GM21367 (cell line): Measurements from ENCODE around the gene TP63.

Experiments used
- ATAC-seq: cut with Tn5 transposase; IDR thresholded peaks from one replicate; pipeline ENCODE4 v1.9.1; 2021; ENCODE audit not compliant: unreplicated experiment

The TP63 gene

DNA sequence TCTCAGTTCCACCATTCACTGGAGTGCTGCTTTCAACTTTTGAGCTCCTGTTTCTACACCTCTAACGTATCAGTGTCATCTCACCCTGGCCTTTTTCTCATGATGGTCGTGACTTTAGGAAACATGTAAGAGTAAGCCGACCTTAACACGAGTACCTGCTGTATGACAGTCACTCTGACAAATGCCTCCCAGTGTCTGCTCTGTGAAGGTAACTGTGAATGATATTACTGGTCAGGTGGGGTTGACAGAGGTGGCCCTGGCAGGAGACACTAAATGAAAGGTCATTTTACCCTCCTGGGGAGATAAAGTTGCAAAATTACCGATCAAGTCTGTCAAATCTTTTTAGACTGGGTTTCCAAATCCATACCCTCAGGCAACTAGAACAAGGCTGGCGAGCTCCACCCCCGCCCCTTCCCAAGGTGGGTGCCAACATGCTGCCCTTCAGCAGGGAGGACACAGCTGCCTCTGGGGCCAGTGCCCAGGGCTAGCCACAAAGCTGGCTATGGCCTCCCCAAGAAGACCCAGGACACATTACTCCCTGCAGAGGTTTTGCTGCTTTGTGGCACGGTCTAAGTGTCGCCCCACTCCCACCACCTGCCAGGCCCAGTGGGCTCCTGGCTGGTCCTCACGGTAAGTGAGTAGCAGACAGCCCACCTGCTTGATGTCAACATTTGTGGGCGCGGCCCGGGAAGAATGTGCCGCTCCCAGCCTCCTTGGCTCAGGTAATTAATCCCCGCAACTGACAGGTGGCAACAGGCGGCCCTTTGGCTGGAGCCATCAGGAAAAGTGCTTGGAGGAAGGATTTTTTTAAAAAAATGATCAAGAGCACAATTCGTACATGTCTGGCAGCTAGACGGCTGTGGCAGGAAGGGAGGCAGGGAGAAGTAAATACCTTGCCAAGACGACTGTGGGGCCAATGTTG, 211.8 kb downstream of the TP63 start:
- ATAC-seq, result no peak

DNA sequence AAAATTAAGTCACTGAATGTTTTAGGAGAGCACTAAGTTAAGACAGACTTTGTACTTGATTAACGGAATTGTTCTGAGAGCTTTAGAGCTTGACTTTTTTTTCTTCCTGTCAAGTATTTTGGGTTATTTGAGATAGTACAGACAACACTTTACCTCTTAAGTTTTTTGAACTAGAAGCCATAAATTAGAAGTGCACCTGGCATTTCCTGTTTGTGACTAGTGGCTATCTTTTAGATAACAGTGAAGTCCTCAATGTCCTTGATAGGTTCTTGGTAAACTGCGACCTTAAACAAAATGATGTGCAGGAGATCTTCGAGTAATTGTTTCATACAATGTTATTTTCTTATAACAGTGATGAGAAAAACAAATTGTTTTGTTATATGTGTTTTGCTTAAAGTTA, 213.9 kb downstream of the TP63 start:
- no peak for ATAC-seq

DNA sequence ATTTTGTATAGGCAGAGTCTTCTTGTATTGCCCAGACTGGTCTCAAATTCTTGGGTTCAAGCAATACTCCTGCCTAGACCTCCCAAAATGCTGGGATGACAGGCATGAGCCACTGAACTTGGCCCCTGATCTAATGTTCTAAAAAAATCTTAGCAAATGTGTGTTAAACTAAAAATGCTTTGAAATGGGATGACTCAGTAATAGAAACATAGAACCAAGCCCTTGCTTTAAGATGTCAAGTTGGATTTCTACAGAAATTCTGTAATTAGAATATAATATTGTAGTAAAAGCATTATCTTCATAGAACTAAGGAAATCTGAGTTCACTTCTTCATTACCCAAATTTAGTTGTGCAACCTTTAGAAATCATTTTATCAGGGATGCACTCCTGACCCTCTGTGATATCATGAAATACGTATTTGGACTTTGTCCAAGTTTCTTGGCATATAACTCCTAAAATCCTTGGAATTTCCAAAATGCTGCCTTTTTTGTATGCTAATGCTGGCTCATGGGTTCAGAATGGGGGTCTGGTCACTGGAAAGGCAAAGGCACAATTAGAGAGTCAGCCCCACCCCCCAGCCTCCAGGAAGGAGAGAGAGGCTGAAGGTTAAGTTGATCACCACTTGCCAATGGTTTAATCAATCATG, 217.3 kb downstream of the TP63 start:
- ATAC-seq, result no peak

DNA sequence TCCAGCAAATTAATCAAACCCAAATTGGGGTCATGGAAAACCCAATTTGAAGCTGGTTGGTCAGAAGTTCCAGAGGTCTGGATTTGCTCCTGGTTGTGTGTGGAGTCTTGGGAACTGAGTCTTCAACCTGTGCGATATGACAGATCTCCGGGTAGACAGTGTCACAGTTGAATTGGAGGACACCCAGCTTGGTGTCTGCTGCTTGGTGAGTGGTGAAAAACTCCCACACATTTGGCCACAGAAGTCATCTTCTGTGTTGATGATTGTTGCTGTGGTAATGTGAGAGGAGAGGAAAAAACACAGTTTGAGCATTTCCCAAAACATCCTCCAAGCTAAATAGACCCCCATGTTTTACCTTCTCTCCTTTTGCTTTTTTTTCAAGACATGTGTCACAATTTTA, 218.1 kb downstream of the TP63 start:
- no peak for ATAC-seq

DNA sequence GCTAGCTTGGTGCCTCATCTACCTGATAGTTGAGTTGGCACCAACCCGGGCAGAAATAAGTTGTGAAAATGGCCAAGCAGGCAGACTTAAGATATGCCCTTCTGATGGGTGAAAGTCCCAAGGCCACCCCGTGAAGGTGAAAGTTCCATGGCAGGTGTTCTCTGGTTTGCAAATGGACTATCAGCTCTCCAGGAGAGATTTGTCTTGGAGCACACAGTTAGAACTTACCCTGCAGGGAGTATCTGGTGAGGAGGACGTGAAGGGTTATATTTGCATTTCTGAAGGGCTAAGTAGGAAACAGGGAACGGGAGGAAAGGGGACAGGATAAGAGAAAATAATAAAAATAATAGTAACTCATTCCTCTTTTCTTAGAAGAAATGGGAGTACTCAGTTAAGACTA, 220.5 kb downstream of the TP63 start:
- no peak for ATAC-seq

DNA sequence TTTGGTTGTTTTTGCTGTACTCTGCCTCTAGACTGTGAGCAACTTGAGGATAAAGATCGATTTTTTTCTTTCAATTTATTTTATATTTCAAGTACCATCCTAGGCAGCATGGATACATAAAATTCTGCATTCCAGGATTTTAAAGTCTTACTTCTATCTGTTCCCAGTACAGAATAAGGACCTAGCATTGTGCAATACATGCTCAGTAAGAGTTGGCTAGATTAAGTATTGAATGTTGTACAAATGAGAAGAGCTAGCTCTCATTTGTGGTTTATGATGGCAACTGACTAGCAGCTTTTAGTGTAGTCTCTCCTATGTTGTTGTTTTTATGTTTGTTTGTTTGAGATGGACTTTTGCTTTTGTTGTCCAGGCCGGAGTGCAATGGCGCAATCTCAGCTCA, 222.7 kb downstream of the TP63 start:
- no peak for ATAC-seq

DNA sequence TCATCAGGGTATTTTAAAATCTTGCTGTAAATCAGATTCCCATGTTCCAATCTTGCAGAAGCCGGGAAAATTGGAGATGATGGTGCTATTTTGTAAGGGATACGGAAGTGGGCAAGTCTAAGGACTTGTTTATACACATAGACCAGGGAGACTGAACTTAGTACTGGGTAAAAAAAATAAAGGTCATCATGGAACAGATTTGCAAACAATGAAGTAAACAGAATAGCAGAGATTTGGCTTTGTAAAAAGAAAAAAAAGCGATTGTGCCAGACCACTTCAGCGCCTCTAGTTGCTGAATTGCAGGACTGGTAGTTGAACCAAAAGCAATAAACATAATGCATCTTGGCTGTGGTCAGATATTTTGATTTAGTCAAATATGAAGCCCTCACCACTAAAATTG, 229.1 kb downstream of the TP63 start:
- ATAC-seq, result no peak

DNA sequence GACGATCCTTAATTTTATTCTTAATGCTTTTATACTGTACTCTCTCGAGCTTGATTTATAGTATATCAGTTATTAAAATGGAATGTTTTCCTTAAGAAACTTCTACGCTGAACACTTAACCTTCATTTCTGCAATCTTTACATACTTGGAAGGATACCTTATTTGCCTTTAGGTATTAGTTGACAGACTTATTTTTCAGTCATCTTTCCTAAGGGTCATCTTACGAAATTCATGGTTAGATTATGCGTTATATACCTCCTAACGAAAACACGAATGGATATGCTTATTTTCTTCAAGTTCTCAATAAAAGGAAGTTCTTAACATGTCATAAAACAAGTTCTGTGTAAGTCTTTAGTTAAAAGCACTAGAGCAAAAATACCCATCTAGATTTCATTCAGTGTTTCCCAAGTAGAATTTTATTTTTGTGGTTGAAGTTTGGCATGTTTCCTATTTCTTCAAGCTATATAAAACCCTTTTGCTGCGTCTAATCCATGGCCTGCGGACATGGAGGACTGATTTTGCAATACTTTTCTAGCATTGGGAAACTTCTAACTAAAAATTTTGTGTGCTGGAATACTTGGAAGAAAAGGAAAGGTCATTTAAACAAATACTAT, 231.3 kb downstream of the TP63 start:
- ATAC-seq, result no peak

DNA sequence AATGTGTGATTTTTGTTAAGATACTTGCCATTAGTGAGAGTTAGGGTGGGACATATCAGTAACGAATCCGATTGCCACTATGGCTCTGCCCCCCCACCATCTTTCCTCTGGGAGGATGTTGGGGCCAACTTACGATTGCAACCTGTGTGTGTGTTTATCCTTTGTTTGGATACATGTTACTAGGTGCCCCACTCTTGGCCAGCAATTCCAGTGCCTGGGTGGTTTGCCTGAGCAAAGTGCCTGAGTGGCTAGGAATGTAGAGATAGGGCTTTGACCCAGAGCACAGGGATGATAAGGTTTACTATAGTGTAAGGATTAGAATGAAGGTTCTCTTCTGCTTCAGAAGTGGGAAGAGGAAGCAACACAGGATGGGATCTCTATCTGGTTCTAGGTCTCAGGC, 231.8 kb downstream of the TP63 start:
- no peak for ATAC-seq

DNA sequence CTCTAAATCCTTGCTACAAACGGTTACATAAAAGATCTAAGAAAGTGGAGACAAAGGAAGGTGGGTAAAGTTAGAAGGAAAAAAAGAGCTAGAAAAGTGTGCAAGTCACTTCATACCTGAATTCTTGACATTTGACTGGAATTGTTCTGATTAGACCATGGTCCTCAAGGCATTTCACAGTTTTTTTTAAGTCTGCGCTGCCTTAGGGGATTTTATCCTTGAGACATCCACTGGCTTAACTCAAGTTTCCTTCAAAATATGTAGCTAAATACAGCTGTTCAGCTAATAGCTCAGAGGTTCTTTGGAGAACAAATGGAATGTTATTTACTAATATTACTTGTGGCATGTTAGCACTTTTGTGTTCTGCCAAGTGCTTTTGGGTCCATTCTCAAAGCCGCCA, 236.9 kb downstream of the TP63 start:
- ATAC-seq, result no peak

DNA sequence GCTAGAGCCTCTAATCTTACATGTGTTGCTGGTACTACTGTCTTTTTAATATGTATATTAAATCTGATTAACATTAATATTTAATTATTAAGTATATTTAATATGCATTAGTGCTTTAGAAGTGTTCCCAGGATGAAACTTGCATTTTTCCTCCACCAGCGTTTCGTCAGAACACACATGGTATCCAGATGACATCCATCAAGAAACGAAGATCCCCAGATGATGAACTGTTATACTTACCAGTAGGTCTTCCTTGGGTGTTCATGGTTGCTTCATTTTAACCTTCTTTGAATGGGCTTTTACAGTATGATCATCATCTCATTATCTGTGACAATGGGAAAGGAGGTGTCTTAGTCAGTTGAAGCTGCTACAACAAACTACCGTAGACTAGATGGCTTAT, 238.0 kb downstream of the TP63 start:
- ATAC-seq, result no peak

DNA sequence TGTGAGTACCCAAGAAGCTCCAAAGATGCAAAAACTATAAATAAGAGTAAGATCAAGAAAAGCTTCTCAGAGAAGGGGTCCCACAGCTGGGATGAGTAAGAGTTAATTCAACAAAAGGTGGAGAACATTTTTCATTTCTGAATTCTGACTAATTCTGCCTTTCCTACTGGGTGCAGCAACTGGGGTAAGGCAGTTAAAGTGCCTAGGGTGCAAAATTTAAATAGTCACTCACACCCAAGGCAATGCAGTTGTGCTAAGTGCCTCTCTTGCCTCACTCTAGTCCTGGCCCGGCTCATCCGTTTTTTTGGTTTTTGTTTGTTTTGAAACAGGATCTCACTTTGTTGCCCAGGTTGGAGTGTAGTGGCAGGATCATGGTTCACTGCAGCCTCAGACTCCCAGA, 240.2 kb downstream of the TP63 start:
- no peak for ATAC-seq

DNA sequence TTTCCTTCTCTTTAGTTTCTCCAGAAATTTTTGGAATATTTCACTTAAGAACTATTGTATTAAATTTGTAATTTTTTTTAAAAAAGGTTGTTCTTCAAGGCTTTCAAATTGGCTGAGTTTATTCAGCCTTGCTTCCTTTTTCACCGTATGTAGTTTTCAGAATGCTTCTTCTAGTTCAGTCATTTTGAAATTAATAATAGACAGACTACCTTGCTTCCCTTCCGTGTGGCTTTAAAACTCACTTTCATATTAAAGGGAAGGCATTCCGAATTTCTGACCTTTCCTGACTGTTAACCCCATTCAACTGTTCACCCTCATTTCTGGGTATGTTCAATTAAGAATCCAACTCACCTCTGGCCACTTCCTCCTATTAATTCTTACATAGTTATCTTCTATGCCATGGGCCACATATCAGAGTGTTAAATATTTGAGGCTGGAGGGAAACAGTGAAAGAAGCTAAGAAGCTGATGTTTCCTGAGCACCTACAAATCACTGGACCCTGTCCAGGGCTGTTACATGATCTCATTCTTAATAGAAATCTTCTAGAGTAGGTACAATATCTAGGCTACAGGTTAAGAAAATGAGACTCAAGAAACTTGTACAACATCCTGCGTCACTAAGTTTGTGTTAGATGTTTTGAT, 252.0 kb downstream of the TP63 start:
- ATAC-seq, result no peak

DNA sequence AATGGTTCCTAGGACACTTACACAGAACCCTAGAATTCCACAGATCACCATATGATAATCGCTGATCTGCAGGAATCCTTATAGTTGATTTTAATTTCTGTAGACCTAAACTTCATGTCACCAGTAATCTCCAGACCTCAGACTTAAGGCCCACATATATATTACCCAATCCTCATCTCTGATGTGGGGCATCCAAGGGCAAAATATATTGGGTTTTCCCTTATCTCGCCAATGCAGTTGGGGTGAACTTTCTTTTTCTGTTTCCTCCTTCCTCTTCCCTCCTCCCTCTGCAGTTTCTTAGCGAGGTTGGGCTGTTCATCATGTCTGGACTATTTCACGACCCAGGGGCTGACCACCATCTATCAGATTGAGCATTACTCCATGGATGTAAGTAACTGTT, 259.3 kb downstream of the TP63 start:
- no peak for ATAC-seq

DNA sequence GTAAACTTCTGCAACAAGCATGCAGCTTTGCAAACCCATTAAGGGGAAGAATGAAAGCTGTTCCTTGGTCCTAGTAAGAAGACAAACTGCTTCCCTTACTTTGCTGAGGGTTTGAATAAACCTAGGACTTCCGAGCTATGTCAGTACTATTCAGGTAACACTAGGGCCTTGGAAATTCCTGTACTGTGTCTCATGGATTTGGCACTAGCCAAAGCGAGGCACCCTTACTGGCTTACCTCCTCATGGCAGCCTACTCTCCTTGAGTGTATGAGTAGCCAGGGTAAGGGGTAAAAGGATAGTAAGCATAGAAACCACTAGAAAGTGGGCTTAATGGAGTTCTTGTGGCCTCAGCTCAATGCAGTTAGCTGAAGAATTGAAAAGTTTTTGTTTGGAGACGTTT, 265.3 kb downstream of the TP63 start:
- ATAC-seq, result no peak

DNA sequence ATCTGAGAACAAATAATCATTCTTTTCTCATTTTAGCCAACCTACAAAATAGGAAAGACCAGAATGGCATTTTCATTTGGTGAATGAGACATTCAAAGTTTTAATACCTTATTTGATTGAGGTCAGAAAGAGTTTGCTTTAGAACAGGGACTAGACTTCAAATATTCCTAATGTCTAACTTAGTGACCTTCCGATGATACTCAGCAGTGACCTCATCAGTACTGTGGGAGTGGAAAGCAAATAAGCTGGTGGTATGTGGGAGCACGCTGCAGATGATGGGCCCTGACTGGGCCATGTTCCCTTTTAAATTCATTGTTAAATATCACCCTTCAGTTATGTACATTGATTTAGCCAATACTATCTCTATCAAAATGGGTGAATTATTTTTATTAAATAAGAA, 266.2 kb downstream of the TP63 start:
- ATAC-seq, result no peak

DNA sequence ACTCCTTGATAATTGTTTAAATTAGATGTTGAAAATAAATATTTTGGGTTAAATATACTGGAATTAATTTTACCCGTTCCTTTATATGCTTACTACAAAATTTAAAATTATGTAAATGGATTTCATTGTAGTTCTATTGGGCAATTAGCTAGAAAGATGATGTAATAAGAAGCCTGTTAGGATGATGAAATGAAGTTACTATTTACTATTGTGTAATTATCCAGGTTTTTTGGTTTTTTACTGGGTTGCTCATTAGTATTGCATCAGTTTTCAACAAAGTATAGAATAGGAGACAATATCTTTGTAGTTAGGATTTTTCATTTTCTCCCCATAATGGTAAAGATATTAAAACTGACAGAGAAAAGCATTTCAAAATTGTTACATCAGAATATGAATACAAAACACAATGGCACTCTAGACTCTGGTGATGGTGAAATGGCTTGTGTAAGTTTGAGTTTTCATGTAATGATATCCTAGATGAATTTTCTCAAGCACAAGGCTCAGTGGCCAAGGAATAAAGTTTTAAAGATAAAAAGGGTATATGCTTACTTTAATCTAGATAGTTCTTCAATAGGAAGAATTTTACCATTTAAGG, 267.5 kb downstream of the TP63 start:
- ATAC-seq, result no peak

DNA sequence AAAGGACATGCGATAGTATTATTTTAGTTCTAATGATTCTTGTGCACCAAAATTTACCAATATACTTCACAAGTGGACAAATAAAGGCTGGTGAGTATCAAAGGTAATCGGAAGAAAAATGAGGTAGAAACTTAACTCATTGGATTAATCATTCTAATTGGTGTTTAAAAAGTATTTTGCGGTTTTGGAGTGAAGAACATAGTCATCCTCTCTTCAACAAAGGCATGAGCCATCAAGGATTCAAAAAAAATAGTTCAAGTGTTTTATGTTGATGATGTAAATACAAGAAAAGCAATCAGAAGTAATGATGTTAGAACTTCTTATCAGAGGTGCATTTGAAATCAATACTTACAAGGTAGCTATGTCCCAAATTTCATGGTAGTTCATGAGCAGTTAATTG, 268.0 kb downstream of the TP63 start:
- ATAC-seq, result no peak

DNA sequence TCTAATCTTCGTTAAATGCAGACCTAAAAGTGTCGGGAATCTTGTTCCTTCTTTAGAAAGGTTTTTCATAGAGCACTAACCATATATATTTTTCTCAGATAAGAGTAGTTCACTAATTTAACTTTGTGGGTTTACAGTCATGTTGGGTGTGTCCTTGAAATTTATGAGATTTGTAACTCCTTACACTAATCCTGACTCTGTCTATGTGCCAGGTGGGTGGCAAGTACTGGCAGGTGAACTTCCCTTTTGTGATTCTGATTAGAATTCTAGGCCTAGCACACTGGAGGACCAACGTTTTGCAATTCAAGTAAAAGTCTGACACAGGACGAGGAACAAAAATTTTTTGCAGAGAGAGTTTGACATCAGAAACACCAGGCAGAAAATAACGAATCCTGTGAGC, 269.4 kb downstream of the TP63 start:
- no peak for ATAC-seq

DNA sequence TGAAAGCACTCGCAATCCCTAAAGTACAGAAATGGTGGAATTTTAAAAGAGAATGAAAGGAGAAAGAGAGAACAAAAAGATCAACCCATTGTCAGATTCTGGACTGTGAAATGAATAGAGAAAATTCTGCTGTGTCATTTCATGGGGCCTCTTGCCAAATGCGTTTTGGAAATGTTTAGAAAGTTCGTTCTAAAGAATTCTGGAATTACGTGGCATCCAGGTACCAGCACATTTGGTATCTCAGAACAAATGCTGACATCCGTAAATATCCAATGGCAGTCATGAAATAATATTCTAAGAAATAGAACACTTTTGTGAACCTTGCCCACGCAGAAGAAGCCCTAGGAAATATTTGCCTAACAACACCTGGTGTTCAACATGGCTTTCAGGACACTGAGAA, 270.3 kb downstream of the TP63 start:
- ATAC-seq, result no peak
